GM21619 (cell line): ENCODE results near the gene FAM236C.
"Not testable (repeated sequence)": the region's sequence is repeated elsewhere in the genome, so short reads cannot be mapped to it uniquely, and the experiment has no call there.

ENCODE experiments used
- ATAC-seq: cut with Tn5 transposase; IDR thresholded peaks from one replicate; pipeline ENCODE4 v1.9.1; 2021; ENCODE audit not compliant: unreplicated experiment

The FAM236C gene

DNA sequence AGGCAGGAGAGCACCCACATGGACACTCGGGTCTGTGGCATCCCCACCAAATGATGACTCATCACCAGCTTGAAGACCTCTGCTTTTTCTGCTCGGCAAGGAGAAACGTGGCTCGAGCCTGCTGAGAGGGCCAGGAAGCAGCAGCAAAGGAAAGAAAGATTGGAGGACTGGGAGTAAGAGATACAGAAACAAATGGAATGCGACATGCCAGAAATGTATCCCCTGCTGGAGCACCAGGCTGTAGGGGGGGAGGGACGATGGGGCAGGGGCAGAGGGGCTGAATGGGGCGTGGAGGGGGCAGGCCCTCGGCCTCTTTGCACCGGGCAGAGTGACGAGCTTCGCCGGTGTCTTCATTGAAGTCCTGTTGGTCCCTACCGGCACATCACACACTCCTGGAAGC lies at the start of gene FAM236C:
FAM236C (plus strand) TSS at position 301 of the 400 bp plus-strand sequence. CDS start 100 bp downstream, outside the sequence.
- not testable (repeated sequence) for ATAC-seq

DNA sequence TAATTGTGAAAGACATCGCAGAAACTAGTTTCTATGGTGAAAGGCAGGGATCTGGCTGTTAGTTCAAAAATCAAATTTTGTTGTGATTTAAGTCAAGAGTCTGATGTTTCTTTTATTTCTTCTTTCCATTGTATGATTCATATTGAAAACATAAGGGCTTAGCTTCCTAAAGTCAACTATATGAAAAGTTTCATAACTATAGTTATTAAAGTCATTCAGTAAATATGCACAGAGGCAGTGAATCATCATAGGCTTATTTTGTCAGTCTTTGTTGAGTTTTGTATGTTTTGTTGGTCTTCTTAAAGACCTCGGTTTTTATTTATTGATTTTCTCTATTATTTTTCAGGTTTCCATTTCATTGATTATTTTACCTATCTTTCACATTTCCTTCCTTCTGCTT lies 29.5 kb upstream of the FAM236C start:
- not testable (repeated sequence) for ATAC-seq

DNA sequence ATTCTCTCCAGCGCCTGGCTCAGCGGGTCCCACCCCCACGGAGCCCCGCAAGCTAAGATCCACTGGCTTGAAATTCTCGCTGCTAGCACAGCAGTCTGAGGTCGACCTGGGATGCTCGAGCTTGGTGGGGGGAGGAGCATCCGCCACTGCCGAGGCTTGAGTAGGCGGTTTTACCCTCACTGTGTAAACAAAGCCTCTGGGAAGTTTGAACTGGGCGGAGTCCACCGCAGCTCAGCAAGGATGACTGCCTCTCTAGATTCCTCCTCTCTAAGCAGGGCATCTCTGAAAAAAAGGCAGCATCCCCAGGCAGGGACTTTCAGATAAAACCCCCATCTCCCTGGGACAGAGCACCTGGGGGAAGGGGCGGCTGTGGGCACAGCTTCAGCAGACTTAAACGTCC lies 22.7 kb upstream of the FAM236C start:
- ATAC-seq: not testable (repeated sequence)

DNA sequence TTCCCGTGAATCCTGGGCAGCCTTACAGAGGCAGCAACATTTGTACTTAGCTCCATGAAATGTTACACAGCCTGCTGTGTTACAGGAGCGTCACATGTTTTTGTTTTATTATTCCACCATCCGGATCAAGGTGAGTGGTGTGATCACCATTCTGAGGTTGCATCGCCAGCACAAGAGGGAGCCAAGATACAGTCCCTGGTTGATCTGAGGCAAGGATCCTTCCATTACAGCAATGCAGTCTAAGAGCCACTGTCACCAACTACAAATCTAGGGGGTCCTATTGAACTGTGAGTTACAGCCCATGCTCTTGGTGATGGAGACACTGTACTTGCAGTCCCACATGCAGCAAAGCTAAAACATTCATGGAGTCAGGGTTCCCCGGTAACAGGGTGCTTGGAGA lies 3.7 kb downstream of the FAM236C start:
- ATAC-seq: not testable (repeated sequence)

DNA sequence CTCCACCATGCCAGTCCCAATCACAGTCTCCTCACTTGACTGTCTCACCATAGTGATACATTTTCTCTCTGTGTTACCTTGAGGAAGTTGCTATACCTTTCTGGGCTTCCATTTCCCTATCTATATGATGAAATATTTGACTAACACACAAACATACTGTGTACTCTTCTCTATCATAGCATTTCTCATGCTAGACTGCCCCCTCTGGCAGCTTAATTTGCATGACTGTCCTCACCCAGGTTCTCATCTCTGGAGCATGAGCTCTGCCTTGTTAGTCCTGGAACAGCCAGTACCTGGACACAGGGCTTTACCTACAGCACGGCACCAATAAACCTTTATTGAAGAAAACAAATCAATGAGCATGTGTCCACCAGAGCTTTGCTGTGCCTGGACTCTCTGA lies 19.9 kb downstream of the FAM236C start:
- not testable (repeated sequence) for ATAC-seq

DNA sequence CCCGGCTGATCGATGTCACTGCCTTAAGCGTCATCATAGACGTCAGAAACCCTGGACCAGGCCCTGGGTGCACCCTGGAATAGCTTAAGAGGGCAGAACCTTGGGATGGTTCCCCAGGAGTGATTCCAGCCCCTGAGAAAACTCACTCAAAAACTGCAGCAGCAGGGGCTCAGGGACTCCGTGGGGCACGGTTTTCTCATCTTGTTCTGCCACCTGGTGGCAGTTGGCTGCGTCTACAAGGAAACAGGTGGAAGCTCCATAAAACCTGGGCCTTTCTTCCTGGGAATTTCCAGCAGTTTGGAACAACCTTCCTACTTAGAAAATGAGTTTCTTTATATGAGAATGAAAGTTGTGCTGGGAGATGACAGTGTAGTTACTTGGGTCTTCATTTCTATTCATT lies 24.0 kb downstream of the FAM236C start:
- ATAC-seq: not testable (repeated sequence)

DNA sequence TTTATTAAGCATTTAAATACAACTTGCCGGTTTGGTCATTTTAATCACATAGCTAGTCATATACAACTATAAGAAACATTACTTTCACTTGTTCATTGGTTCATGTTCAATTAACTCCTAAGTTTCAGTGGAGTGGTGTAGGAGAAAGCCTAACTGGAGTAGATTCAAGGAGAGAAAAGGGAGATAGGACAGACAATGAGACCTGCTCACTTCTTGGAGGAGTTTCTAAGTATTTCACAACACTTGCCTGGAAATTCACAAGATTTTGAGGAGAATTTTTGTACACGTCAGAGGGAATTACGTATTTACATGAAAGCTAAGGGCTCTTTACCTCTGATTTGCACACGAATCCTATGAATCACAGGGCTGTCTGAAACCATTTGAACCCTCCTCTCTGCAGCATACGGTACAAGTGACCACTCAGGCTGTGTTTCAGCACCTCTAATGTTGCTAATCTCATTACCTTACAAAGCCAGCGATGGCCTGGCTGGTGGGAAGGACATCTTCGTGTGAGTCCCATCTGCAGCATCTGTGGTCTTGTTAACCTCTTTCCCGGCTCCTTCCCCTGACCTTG lies 24.6 kb downstream of the FAM236C start:
- ATAC-seq: not testable (repeated sequence)

DNA sequence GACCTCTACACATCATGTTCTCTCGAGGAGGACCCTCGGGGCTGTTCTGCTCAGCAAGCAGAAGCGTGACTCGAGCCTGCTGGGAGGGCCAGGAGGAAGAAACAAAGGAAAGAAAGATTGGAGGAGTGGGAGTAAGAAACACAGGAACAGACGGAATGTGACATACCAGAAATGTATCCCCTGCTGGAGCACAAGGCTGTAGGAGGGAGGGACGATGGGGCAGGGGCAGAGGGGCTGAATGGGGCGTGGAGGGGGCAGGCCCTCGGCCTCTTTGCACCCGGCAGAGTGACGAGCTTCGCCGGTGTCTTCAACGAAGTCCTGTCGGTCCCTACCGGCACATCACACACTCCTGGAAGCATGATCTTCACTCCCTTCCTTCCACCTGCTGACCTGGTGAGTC lies 25.5 kb downstream of the FAM236C start, which contains the start of gene FAM236A:
FAM236A (plus strand) TSS at position 301 of the 400 bp plus-strand sequence; CDS start at position 358, 57 bp downstream.
- ATAC-seq: not testable (repeated sequence)

DNA sequence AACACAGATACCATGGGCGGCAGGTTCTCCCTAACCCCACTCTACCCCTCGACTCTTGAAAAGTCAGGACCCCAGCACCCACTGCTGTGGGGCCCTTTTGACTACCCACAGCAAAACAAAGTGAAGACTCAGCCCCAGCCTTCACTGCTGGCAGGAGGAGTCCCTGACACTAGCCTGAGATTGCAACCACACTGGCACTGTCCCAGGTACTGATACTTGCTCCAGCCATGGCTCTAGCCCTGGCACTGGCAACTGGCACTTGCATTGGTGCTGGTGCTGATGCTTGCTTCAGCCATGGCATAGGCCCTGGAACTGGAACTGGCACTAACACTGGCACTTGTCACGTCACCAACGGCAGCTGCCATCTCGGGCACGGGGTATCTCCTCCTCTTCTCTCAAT lies 29.9 kb downstream of the FAM236C start:
- not testable (repeated sequence) for ATAC-seq

DNA sequence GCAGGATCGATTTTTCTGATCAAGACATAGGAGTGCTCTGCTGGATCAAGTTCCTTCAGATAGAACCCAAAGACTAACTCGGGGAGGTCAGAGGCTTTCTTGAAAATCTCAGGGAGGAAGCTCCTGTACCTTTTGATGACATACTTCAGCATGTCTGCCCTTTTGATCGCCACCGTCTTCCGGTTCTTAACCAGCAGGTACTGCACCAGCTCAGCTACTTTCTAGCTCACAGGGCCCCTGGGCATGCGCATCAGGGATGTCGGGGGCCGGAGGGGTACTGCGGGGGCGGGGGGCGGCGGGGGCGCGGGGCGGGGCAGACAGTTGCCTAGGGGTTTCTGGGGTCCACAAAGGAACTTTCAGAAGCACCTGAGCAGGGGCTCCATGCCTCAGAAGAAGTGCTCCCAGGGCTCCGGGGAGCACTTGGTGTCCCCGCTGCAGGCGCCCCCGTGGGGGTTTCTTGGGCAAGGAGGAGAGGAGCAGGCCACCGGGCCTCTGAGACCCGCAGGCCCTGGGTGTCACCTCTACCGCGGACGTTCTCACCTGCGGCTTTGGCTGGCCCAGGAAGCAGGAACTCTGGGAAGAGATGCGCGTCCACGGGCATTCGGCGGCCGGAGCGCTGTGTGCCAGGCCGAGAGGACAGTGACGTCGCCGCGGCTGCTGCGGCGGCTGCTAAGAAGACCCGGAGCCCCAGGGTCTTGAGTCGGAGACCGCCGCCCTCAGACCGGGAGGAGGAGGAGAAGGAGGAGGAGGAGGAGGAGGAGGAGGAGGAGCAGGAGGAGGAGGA lies 30.8 kb downstream of the FAM236C start:
- not testable (repeated sequence) for ATAC-seq

DNA sequence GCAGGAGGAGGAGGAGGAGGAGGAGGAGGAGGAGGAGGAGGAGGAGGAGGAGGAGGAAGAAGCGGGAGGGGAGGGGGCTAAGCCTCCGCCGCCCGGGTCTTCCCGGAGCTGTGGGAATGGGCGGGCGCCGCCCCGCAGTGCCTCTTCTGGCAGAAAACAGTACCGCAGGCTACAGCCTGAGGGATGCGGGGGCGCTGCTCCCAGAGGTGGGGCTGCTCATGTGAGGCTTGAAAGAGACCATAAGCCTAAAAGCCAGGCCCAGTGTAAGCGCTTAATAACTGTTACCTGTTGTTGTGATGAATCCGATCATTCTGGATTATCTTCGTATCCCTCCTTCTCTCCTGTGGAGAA lies 31.4 kb downstream of the FAM236C start, which contains the start of gene DMRTC1:
DMRTC1 (minus strand) TSS at position 19 of the 351 bp plus-strand sequence. CDS start 68,143 bp downstream, outside the sequence.
- ATAC-seq: peak; percentile 80

DNA sequence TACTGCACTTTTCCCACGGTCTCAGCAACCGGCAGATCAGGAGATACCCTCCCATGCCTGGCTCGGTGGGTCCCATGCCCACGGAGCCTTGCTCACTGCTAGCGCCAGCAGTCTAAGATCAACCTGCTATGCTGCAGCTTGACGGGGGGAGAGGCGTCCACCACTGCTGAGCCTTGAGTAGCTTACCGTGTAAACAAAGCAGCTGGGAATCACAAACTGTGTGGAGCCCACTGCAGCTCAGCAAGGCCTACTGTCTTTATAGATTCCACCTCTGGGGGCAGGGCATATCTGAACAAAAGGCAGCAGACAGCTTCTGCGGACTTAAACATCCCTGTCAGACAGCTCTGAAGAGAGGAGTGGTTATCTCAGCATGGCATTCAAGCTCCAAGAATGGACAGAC lies 47.6 kb downstream of the FAM236C start:
- ATAC-seq: not testable (repeated sequence)
